Rectal smooth muscle tissue (tissue), 1 donor: ENCODE results near the gene ATP8B1.
"Not testable (repeated sequence)": the region's sequence is repeated elsewhere in the genome, so short reads cannot be mapped to it uniquely, and the experiment has no call there.

Experiments used
- H3K27ac ChIP-seq: one replicate; pipeline ENCODE4 v1.7.0; 2013; ENCODE audit warnings: low read depth, low read length, inconsistent platforms
- H3K27me3 ChIP-seq: one replicate; pipeline ENCODE4 v1.7.0; 2013; ENCODE audit warnings: low read length; ENCODE audit not compliant: control insufficient read depth, insufficient read depth
- H3K36me3 ChIP-seq: one replicate; pipeline ENCODE4 v1.7.0; 2013; ENCODE audit warnings: low read length; ENCODE audit not compliant: control insufficient read depth, insufficient read depth
- H3K4me1 ChIP-seq: one replicate; pipeline ENCODE4 v1.7.0; 2013; ENCODE audit warnings: low read length; ENCODE audit not compliant: control insufficient read depth, insufficient read depth
- H3K4me3 ChIP-seq: one replicate; pipeline ENCODE4 v1.7.0; 2013; ENCODE audit warnings: low read length
- H3K9ac ChIP-seq: one replicate; pipeline ENCODE4 v1.7.0; 2013; ENCODE audit warnings: low read length

ATP8B1 gene

DNA sequence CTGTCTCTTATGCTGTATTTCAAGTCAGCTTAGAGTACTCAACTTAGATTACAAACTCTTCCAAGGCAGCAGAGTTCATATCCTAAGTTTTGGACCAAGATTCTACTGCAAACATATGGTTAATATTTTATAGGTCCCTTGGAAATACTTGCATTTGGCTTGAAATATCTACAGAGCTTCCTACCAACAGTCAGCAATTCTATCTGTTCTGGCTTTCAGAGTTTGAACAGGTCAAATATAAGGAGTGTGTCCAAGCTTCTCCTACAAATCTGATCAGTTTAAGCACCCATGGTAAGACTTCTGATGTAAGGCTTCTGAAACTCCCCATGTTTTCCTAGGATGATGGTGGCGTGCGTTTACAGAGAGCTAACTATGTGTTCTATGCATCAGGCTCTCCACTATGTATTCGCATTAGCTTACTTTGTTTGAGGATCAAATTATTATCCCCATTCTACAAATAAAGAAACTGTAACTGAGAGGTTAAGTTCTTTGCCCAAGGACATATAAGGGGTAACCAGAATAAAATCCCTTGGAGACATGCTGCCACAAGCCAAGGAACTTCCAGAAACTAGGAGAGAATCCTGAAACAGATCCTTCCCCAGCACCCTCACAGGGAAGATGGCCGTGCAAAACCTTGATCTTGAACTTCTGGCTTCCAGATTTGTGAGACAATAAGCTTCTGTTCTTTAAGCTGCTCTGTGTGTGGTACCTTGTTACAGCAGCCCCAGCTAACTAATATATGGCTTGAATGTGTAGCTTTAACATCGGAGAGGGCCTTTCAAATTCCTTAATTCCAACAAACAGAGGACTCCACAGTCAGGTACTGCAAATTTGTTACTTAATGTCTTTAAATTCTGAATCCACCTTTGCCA lies 55.1 kb downstream of the ATP8B1 start:
- H3K36me3 ChIP-seq = no peaks in the 10 kb centered on the region
- H3K4me1 ChIP-seq = peaks cover 6% of the 10 kb centered on the region
- no peak overlapping the region for H3K9ac ChIP-seq
- H3K4me3 ChIP-seq = no peak overlapping the region
- no peaks in the 10 kb centered on the region for H3K27me3 ChIP-seq
- no peak overlapping the region for H3K27ac ChIP-seq

- Histone ChIP-seq H3K36me3 (no peaks in the 10 kb centered on the region), H3K4me1 (peaks cover 9% of the 10 kb centered on the region)
Measured at GRCh38 chr18:57744211-57744694, 58.9 kb downstream of the ATP8B1 start.

GRCh38 chr18:57743008-57743407 lies 60.1 kb downstream of the ATP8B1 start:
- no peak overlapping the region for H3K4me3 ChIP-seq
- H3K27ac ChIP-seq = peak overlapping the region; percentile 44
- H3K4me1 ChIP-seq = peaks cover 4% of the 10 kb centered on the region
- no peaks in the 10 kb centered on the region for H3K36me3 ChIP-seq
- no peaks in the 10 kb centered on the region for H3K27me3 ChIP-seq
- H3K9ac ChIP-seq = no peak overlapping the region

More at GRCh38 chr18:57744211-57744694, 58.9 kb downstream of the ATP8B1 start:
- Histone ChIP-seq H3K27me3 (no peaks in the 10 kb centered on the region), H3K9ac (no peak overlapping the region), H3K4me3 (no peak overlapping the region), H3K27ac (peak overlapping the region; percentile 44)

DNA sequence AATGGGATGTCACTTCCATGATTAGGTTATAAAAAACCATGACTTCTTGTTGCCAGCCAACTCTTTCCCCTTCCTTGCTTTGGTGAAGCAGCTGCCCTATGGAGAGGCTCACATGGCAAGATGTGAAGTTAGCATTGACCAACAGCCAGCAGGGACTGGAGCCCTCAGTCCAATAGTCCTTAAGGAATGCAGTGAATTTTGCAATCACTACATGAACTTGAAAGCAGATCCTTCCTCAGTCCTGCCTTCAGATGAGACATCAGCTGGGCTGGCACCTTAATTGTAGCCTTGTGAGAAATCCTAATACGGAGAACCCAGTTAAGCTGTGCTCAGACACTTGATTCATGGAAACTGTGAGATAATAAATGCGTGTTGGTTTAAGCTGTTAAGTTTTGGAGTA lies 61.8 kb downstream of the ATP8B1 start:
- Histone ChIP-seq H3K27me3 (no peaks in the 10 kb centered on the region), H3K9ac (no peak overlapping the region), H3K36me3 (no peaks in the 10 kb centered on the region), H3K4me1 (peaks cover 6% of the 10 kb centered on the region), H3K27ac (no peak overlapping the region), H3K4me3 (no peak overlapping the region)

DNA sequence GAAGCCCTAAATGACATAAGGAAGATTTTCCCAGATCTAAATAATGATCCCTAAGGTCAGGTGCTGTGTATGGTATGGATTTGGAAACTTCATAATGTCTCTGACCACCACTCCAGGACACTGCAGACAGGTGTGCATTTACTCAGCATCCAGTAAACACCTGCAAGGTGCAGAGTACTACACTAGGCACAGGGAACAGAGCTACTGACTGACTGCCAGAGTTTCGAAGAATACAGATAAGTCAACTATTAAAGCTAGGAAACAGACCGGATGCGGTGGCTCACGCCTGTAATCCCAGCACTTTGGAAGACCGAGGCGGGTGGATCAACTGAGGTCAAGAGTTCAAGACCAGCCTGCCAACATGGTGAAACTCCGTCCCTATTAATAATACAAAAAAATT lies 65.0 kb downstream of the ATP8B1 start:
- Histone ChIP-seq H3K9ac (no peak overlapping the region), H3K27ac (peak overlapping the region; percentile 57), H3K4me3 (no peak overlapping the region), H3K36me3 (no peaks in the 10 kb centered on the region), H3K4me1 (peaks cover 6% of the 10 kb centered on the region), H3K27me3 (no peaks in the 10 kb centered on the region)

GRCh38 chr18:57737400-57738060 lies 65.6 kb downstream of the ATP8B1 start:
- no peak overlapping the region for H3K9ac ChIP-seq
- H3K4me1 ChIP-seq = peaks cover 3% of the 10 kb centered on the region
- H3K27ac ChIP-seq = peak overlapping the region; percentile 57
- H3K27me3 ChIP-seq = no peaks in the 10 kb centered on the region
- H3K4me3 ChIP-seq = no peak overlapping the region
- H3K36me3 ChIP-seq = no peaks in the 10 kb centered on the region

DNA sequence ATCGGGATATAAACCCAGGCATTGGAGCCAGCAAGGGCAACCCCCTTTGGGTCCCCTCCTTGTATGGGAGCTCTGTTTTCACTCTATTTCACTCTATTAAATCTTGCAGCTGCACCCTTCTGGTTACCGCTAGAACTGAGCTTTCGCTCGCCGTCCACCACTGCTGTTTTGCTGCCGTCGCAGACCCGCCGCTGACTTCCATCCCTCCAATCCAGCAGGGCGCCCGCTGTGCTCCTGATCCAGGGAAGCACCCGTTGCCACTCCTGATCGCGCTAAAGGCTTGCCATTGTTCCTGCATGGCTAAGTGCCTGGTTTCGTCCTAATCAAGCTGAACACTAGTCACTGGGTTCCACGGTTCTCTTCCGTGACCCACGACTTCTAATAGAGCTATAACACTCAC lies 68.1 kb downstream of the ATP8B1 start:
- H3K27ac ChIP-seq, H3K36me3 ChIP-seq, H3K9ac ChIP-seq, H3K4me1 ChIP-seq, H3K4me3 ChIP-seq, H3K27me3 ChIP-seq: not testable (repeated sequence)

DNA sequence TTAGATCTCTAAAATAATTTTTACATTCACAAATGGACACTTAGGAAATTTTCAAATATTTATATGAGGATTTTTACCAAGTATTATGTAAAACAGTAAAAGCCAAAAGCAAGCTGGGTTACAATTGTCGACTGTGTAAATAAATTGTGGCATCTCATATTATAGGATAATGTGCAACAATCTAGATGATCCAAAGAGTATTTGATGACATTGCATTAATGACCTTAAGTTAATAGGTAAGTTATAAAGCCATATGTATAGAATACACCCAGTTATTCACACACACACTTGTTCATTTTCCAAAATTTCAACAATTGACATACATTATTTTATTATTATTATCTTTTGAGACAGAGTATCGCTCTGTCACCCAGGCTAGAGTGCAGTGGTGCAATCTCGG lies 69.3 kb downstream of the ATP8B1 start:
- no peak overlapping the region for H3K27ac ChIP-seq
- peaks cover 3% of the 10 kb centered on the region for H3K4me1 ChIP-seq
- no peak overlapping the region for H3K4me3 ChIP-seq

GRCh38 chr18:57730146-57730545 lies 73.0 kb downstream of the ATP8B1 start:
- H3K4me1 ChIP-seq = no peaks in the 10 kb centered on the region
- no peaks in the 10 kb centered on the region for H3K27me3 ChIP-seq
- H3K9ac ChIP-seq = no peak overlapping the region
- no peak overlapping the region for H3K4me3 ChIP-seq
- H3K27ac ChIP-seq = no peak overlapping the region
- H3K36me3 ChIP-seq = no peaks in the 10 kb centered on the region

More for the DNA sequence above, 69.3 kb downstream of the ATP8B1 start:
- no peaks in the 10 kb centered on the region for H3K36me3 ChIP-seq
- H3K27me3 ChIP-seq = no peaks in the 10 kb centered on the region
- no peak overlapping the region for H3K9ac ChIP-seq

DNA sequence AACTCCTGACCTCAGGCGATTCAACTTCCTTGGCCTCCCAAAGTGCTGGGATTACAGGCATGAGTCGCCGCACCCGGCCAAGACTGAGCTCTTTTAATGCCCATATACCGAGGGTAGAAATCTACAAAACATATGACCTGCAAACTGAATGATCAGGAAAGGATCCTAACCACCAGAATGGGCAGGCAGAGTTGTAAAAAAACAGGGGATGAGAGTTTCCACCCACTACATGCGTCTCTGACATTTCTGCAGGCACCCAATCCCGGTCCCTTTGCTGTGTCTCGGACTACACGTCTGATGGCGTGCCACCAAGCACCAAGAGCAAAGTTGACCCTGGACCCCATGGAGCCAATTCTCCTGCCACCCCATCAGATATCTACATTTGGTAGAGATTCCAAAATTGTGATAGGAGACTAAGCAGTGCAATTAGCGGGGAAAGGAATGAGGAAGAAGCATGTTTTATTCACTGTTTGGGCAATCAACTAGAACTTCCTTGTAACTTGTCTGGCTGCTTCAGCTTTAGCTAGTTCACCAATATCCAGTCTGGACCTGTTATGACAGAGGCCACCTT lies 74.1 kb downstream of the ATP8B1 start:
- Histone ChIP-seq H3K4me1 (no peaks in the 10 kb centered on the region), H3K27ac (no peak overlapping the region), H3K27me3 (no peaks in the 10 kb centered on the region), H3K36me3 (no peaks in the 10 kb centered on the region), H3K4me3 (no peak overlapping the region), H3K9ac (no peak overlapping the region)

DNA sequence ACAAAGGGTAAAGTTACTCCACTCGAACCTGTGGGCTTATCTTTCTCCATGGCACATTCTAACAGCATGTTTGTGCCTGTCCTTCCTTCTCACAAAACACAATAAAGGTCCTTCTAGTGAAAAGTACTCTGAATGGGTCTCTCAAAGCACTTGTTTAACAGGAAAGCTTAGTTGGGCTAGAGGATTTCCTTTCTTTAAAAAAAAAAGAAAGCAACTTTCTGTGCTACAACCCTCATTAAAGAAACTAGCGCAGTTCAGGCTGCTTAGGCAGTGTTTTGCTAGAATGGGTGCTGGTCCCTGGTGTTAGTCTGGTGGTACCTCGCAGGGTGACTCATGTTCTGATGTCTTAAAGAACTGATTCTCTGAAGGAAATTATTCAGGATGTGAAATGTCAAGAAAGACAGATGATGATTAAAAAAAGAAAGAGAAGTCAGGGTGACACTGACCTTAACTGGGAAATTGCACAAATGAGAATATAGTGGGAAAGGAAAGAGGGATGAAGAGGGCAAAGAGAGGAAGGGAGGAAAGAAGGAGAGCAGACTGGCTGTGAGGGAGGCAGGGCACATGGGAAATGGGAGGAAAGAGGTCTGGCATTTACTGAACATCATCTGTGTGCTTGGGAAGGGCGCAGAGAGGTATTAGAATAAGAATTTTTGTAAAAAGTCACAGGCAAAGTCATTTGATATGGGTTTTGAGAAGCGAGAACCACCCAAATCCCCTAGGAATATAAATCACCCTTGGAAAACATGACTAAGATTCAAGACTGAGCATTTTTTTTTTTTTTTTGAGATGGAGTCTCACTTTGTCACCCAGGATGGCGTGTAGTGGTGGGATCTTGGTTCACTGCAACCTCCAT lies 74.9 kb downstream of the ATP8B1 start:
- H3K4me3 ChIP-seq = no peak overlapping the region
- no peaks in the 10 kb centered on the region for H3K27me3 ChIP-seq
- no peak overlapping the region for H3K9ac ChIP-seq
- no peaks in the 10 kb centered on the region for H3K4me1 ChIP-seq
- H3K27ac ChIP-seq = no peak overlapping the region
- H3K36me3 ChIP-seq = no peaks in the 10 kb centered on the region
